Fibroblast of gingiva (primary cell): Measurements from ENCODE around the gene SOS2.

Experiments used
- DNase-seq: peaks from one replicate; pipeline ENCODE4 v3.0.0-alpha.2; 2011; ENCODE audit warnings: low read depth

SOS2 gene

DNA sequence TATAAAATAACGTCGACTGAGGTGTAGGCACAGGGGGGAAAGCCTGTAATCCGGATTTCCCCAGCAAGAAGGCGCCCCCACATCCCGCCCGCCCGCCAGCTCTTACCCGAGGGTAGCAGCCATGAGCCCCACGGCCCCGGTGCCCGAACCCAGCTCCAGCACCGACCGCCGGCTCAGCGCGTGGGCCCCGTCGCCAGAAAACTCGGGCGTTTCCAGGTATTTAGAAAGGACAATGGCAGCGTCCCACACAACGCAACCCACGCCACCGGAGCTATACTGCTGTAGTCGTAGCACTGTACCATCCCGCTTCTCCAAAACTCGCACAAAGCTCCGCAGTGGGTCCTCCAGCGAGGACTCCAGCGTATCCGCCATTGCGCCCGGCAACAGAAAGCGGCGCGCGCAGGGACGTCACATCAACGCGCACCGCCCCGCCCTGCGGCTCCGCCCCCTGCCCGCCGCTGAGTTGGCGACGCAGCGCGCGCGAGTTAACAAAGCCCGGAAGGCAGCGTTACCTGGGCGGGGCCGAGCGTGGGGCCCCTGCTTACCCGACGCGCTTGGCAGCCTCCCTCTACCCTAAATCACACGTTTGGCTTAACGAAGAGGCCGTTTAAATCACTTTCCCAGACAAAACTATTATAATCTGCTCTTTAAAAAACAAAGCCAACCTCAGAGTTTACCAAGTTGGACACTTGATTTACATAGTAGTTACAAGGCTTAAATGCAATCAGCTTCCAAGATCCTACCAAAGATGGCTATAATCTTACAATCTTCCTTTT, 115.0 kb downstream of the SOS2 start, which contains the start of gene VCPKMT:
Gene VCPKMT, minus strand, starts transcription at position 392 of the 776 bp plus-strand sequence. Its CDS starts 20 bp downstream, at position 372.
- peak; percentile 87 for DNase-seq

DNA sequence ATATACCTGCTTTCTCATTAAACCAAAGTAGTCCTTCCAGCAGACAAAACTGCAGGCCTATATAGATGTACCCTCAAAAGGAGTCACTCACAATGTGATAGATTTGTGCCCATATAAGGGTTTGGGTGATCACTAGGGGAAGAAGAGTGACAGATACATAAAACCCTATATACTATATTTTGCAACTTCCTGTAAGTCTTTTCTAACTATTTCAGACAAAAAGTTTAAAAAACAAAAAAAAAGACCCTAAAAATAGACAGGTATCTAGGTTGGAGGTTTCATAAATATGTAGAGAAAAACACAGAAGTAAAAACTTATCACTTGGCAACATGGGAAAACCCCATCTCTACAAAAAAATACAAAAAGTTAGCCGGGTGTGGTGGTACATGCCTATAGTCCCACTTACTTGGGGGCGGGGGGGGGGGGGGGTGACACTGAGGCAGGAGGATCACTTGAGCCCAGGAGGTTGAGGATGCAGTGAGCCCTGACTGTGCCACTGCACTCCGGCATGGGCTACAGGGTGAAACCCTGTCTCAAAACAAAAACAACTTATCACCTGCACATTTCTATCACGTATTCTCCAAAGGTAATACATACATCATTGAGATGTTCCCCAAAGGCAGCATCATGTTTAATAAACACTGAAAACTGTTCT, 117.9 kb downstream of the SOS2 start:
- no peak for DNase-seq

DNA sequence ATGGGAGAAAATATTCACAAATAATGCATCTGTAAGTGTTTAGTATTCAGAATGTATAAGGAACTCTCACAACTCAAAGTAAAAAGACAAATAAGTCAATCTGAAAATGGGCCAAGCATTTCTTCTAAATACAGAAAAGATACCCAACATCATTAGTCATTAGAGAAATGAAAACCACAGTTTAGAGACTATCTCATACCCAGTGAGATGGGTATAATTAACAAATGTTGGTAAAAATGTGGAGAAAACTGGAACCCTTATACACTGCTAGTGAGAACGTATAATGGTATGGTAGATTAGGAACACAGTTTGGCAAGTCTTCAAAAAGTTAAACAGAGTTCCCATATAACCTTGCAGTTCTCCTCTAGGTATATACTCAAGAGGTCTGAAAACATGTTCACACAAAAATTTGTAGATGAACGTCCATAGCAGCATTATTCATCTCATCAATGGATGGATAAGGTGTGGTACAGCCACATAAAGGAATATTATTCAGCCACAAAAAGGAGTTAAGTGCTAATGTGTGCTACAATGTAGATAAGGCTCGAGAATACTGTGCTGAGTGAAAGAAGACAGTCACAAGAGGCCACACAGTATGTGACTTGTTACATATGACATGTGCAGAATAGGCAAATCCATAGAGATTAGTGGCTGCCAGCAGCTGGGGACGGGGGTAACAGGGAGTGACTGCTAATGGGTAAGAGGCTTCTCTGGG, 120.9 kb downstream of the SOS2 start:
- DNase-seq = no peak

DNA sequence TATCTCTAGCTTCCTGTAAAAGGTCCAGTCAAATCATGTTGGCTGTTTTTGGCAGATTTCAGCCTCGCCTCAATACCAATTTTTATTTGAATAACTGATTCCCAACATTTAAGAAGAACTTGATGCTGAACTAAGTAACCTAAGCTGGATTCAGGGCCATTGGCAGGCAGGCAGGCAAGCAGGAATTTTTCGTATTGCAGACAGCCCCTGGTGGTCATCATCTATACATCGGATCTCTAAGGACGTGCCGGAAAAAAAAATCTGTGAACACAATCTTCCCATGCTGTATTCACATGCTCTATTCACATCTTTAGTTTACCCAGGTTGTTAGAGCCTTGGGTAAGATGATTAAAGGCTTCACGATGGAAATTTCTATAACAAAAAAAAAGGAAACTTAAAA, 122.0 kb downstream of the SOS2 start:
- DNase-seq = peak; percentile 16

DNA sequence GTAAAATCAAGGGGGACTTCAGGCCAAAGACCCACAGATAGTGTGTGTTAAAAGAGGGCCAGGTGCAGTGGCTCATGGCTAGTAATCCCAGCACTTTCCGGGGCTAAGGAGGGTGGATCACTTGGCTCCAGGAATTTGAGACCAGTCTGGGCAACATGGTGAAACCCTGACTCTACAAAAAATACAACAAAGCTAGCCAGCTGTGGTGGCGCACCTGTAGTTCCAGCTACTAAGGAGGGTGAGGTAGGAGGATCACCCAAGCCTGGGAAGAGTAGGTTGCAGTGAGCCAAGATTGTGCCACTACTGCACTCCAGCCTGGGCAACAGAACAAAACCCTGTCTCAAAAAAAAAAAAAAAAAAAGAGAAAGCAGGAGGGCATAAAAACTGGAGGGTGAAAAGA, 123.5 kb downstream of the SOS2 start:
- DNase-seq = no peak

DNA sequence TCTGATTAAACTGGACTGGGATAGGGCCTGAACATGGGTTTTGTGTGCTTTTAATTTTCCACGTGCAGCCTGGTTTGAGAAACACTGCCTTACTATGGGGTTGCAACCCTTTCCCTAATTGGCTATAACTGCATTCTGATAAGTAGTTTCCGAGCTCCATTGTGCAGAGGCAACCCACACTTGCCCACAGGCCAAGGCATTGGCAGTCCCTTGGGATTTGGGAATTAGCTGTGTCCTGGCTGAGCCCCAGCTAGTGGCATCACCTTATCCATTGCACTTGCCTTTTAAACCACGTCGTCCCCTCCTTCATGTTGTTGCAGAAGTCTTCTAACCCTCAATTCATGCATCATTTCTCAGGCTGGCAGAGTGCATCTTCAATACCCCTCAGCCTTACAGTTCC, 125.2 kb downstream of the SOS2 start:
- DNase-seq = peak; percentile 14

DNA sequence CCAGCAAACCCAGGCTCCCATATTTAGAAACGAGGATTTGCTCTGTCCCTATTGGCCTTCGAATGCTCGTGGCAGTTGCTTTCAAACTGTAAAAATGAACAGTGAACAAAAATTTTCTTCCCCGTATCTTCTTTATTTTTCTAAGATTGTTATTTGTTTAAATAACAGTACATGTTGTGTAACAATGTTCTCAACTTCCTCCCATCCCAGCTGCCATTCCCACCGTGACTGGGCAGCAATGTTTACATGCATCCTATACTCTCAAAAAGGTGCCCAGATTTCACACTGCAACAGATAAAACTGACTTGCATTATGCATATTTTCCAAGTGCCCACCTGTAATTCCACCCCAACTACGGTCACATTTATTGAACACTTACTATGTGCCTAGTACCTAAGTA, 127.8 kb downstream of the SOS2 start:
- peak; percentile 11 for DNase-seq

DNA sequence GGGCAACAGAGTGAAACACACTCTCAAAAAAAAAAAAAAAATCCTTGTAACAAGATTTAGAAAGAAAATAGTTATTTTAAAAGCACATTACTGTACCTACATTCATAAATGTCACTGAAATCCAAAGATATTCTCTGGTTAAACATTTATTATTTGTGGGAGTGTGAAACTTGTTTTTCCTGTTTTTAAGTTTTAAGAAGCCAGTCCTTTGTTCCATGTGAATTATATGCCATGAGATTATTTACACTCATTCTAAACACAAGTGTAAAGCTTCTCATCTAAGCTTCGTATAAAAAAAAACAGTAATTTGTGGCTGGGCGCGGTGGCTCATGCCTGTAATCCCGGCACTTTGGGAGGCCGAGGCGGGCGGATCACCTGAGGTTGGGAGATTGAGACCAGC, 130.0 kb downstream of the SOS2 start:
- DNase-seq = no peak

DNA sequence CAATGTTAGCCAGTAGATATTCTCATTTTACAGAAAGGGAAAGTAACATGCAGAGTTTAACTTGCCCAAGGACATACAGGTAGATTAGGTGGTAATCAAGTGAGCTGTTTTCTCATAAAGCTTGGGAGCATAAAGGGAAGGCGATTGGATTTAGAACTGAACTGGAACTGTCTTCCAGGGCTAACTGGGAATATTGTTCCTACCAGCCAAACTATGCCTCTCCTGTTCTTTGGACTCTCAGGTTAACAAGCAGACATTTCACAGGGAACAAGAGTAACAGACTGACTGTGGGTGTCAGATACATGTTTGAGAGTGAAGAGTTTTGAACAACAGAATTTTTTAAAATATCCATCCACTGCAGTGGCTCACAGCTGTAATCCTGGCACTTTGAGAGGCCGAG, 130.6 kb downstream of the SOS2 start:
- no peak for DNase-seq

DNA sequence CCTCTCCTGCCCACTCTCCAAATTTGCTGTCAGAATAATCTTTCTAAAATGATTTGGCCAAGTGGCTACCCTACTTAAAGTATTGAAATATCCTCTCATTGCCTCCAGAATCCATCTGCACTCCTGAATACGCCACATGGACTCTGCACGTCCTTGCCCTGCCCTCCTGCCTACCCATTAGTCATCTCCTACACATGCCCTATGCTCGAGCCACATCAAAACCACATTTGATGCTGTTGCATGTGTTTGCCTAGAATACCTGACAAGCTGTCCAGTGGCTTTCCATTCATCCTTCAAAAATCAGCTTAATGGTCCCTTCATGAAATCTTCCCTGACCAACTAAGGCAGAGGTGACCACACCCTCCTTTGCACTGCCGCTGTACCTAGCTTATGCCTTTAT, 132.0 kb downstream of the SOS2 start:
- no peak for DNase-seq

DNA sequence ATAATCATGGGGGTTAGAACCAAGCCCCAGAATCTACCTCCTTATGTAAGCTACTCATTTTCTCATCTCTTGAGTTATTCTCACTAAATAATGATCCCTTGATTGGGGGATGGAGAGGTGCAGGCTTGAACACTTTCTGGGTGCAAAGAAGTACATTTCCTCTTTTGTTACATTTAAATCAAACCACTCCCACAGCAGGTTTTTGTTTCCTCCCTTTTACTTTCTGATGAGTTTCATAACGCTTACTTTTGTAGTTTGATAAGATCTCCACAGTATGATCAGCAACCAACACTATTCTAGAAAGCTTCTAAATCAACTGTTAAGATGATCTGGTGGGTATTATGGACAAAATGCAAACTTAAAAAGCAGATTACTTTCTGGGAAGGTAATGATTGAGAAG, 135.5 kb downstream of the SOS2 start:
- DNase-seq = no peak

DNA sequence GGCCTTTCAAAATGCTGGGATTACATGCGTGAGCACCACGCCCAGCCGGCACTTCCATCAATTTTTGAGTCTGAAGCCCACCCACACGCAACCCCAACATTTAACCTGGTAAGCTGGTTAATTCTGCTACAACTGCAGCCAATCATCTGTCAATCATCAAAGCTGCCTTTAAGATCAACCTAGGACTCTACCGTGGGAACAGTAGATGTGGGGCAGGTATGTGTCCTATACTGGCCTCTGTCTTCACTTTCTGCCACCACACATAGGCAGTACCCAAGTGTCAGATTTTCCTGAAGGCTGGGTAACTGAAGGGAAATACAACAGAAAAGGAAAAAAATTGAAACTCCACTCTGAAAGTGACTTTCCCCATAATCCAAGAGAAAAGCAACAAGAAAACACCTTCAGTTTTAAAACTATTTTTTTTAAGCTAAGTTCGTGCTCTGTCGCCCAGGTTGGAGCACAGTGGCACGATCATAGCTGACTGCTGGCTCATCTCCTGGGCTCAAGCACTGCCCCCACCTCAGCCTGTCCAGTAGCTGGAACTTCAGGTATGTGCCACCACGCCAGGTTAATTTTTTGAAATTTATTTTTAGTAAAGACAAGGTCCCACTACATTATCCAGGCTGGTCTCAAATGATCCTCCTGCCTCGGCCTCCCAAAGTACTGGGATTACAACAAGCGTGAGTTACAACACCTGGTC, 137.2 kb downstream of the SOS2 start:
- DNase-seq = no peak

DNA sequence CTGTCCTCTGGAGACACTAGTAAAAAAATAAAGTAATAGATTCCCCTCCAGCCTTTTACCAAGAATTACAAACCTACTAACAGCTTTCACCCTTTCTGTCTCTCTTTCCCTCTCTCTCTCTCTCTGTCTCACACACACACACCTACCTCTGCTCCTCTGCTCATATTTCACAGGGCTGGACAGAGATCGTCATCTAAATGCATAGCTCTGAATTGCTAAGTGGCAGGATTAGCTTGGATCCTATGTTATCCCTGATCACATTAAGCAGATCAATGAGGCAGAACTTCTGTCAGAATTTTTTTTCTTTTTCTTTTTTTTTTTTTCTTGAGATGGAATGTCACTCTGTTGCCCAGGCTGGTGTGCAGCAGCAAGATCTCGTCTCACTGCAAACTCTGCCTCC, 137.9 kb downstream of the SOS2 start:
- no peak for DNase-seq

DNA sequence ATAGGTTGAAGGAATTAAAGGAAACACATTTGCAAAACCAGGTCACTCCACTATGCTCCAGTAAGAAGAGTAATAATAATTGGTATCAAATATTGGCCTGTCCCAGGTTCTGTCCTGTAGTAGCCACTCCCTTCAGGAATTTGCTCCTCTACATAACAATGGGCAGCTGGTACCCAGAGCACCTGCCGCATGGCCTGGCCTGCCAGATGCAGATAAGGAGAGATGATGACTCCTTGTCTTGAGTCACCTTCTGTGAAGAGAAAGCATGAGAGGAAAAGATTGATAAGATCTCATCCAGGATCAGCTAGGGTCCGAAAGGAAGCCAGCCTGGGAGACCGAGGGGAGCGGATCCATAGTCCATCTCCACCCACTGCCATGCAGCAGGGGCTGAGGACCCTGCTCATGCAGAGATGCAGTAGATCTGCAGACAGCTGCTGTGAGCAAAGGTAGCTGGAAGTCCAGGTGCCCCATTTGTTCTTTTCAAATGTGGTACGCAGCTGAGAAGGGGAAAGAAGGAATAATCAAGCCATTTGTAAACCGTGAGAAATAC, 139.3 kb downstream of the SOS2 start:
- DNase-seq = no peak

DNA sequence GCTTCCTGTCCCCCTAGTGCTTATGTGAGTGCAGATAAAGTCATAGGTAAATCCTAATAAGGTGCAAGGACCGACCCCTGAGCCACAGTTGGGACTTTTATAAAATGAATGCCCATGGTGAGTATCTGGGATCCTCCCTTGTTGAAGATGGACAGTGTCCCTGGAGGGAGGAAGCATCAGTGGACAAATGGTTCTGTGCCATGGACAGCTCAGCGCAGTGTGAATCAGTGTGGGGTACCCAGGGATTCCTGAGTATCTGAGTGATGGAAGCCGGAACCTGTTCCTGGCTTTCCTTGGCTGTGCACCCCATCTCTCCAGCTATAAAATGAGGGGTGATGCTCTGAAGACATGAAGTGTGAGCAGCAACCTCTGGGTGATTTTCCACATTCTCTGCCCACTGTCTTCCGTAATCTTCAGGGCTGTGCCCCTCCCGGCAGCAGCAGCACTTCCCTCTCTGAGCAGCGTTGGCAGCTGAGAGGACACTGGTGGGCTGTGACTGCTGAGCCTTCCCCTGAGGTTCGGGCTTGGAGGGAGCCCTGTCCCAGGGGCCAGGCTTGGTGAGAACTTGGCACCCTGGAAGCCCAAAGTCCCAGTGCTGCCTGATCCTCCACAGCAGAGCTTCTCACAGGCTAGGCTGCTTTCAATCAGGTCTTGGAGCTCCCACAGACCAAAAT, 140.0 kb downstream of the SOS2 start:
- no peak for DNase-seq

DNA sequence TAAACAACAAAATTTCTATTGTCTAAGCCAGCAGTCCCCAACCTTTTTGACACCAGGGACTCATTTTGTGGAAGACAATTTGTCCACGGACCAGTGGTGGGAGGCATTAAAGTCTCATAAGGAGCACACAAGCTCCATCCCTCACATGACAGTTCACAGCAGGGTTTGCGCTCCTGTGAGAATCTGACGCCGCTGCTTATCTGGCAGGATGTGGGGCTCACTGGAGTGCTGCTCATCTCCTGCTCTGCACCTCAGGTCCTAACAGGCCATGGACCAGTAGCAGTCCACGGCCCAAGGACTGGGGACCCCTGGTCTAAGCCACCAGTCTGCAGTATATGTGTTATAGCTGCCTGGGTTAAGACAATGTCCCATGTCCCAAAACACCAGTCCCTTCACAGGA, 142.2 kb downstream of the SOS2 start:
- DNase-seq = no peak

DNA sequence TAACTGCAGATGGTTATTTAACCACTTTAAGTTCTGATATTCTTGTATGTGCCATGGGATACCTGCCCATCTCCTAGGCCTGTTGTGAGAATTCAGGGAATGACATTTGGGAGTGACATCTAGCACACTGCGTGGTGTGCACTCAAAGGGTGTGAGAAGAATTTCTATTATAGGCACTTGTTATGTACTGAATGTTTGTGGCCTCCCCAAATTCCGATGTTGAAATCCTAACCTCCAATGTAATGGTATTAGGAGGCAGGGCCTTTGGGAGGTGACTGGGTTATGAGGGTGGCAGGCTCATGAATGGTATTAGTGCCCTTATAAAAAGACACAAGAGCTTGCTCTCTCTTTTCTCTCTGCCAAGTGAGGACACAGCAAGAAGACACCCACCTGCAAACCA, 142.6 kb downstream of the SOS2 start:
- no peak for DNase-seq

DNA sequence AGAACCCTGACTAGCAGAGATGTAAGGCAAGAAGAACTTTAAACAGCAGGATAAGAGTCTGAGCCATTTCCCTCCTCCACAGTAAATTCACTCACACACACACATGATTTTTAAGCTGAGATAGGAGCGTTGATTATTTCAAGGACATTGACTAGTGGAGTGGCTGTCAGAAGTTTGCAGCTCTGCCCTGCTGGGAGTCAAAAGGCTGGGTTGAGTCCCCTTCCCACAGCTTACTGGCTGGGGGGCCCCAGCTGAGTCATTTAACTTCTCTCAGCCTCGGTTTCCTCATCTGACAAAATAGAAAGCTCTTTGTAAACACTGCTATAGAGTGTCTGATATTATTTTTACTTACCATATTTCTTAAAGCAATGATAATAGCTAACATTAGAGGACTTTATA, 143.3 kb downstream of the SOS2 start:
- DNase-seq = no peak

DNA sequence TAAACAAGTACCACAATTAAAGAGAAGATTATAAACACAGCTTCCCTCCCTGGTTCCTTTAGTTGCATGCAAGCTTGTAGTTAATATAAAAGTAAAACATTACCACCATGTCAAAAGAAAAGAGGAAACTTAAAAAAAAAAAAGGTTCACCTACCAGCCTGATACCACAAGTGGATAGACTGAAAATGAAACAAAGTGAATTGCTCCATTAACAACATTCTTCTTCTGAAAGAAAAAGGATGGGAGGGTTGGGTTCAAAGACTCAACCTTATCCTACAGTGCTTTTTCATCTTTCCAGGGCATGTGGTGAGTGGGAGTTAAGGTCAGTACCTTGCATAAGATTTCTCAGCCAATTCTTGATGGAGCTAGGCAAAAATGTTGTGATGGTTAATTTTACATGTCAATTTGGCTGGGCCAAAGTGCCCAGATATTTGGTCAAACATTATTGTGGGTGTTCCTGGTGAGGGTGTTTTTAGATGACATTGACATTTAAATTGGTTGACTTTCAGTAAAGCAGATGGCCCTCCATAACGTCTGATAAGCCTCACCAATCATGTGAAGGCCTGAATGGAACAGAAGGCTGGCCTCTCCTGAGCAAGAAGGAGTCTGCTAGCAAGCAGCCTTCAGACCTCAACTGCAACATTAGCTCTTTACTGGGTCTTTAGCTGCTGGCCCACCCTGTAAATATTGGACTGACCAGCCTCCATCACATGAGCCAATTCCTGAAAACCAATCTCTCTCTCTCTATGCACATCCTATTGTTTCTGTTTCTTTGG, 143.8 kb downstream of the SOS2 start:
- DNase-seq = no peak

DNA sequence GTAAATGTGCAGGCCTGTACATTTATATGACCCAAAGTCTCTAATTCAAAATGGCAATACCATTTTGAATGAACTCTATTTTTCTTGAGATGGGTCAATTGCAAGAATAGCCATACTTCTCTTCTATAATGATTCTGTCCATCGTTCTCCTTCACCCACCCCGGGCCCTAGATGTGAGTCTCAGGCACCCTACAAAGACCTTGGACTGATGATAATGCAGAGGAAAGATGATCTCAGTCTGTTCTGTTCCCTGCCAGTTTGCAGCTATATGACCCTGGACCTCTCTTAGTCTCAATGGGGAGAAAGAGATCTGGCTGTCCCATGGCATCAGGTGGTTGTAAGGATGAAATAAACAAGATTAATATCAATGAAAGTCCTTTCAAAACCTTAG, 145.1 kb downstream of the SOS2 start:
- no peak for DNase-seq
